SK-N-MC (cell line): ENCODE measurements around the gene ZFP69B.

Experiments used
- EZH2 ChIP-seq: fragments of 200-600 bp; sonication (generic); IDR thresholded peaks from one replicate; pipeline ENCODE4 v1.6.1; 2017; ENCODE audit warnings: antibody characterized with exemption
- POLR2AphosphoS5 ChIP-seq: IDR thresholded peaks from 2 replicates; pipeline ENCODE4 v1.6.1; 2012; ENCODE audit warnings: mild to moderate bottlenecking, low read depth, low read length, borderline replicate concordance

DNA sequence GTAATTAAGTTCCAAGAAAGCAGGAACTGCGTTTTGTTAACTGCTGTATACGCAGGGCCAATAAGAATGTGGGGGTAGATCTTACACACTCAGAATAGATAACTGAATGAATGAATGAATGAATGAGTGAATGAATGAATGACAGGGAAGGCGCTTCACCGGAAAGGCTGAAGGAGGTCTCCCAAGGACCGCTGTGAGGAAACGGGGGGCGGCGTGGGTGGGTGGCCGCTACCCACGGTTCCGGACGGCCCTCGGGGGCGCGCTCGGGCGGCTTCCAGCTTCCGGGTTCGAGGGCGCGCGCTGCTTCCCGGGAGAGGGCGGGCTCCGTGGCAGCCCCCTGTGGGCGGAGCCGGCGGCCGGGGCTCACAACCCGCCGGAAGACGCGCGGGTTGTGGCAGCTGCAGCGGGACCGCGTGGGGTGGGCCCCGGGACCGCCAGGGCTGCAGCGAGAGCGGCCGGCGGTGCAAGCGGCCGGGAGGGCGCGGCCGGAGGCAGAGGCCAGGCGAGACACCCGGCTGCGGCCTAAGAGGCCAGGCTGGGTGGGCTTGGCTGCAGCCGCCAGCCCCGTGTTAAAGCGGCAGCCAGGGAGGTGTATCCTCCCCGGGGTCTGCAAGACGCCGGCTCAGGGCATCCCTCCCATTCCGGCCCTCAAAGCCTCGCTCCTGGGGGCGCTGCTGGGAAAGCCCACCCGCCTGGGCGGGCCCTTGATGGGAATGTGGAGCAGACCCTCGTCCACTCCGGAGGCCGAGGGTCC lies 26.8 kb downstream of the ZFP69B start, which contains the start of gene ZFP69:
- TF ChIP-seq EZH2 (no peak), POLR2AphosphoS5 (no peak; the same call in none of the 2 replicates)
